ENCODE results near the gene OPTC. TPM values are rescaled to one million over a fixed set of nuclear protein-coding genes. Genes with fewer than 3 reads are reported as not detected.
A peak's percentile ranks its signal among the peaks of the same experiment; 100 is the strongest.

Gene OPTC
- total and polyA plus RNA-seq, 12 donors = 0.07 TPM; not detected in 11

DNA sequence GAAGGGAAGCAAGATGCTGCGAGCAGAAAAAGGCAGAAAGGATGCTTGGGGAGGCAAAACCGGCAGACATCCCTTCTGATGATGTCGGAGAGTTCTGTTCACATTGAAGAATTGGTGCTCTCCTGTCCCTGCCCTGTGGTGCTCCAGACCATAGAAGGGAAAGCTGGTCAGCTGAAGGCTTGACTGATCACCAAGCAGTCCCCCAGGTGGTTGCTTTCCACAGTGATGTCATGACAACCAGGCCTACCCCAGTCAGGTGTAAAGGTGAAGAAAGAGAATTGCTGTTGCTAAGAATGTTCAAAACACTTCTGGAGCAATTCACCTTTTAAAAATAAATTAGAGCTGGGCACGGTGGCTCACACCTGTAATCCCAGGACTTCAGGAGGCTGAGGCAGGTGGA, 59.5 kb downstream of the OPTC start:
- intact Hi-C loops (cut with DNase I) = no loop called here
- Histone ChIP-seq H3K27ac (no peak overlapping the region), H3K9me3 (replicated peaks in 1 of 3) (no peaks in the 10 kb centered on the region), H3K36me3 (replicated peaks in 1 of 2) (no peaks in the 10 kb centered on the region), H3K4me3 (no peak overlapping the region), H3K27me3 (no peaks in the 10 kb centered on the region), H3K4me1 (replicated peaks in 1 of 2) (peaks cover 6 to 21% of the 10 kb centered on the region in 2 donors)
- TF ChIP-seq POLR2A (IDR thresholded peaks at IDR 0.05) = no peak
- TF ChIP-seq, protein P1, sequence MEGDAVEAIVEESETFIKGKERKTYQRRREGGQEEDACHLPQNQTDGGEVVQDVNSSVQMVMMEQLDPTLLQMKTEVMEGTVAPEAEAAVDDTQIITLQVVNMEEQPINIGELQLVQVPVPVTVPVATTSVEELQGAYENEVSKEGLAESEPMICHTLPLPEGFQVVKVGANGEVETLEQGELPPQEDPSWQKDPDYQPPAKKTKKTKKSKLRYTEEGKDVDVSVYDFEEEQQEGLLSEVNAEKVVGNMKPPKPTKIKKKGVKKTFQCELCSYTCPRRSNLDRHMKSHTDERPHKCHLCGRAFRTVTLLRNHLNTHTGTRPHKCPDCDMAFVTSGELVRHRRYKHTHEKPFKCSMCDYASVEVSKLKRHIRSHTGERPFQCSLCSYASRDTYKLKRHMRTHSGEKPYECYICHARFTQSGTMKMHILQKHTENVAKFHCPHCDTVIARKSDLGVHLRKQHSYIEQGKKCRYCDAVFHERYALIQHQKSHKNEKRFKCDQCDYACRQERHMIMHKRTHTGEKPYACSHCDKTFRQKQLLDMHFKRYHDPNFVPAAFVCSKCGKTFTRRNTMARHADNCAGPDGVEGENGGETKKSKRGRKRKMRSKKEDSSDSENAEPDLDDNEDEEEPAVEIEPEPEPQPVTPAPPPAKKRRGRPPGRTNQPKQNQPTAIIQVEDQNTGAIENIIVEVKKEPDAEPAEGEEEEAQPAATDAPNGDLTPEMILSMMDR (IDR thresholded peaks at IDR 0.05) = no peak
- 80 to 100% (median 93%) methylated on average over 4 of the region's 4 CpGs for WGBS, 4 donors
- no peak for DNase-seq

DNA sequence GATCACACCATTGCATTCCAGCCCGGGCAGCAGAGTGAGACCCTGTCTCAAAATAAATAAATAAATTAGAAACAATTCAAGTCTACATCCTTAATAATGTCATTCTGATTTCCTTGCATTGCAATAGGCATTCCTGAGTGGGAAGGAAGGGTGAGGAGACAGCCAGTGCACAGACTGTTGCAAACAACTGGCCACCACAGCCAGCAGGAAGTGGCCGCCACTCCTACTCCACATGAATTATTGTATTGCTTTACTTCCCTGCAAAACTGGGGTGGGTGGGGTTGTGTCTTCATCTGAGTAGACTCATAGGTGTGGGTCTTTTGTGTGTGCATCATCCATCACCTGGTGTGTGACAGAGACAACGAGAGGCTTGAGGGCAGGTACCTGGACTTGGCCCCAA, 60.1 kb downstream of the OPTC start:
- Histone ChIP-seq H3K36me3 (replicated peaks in 1 of 2) (no peaks in the 10 kb centered on the region), H3K9me3 (replicated peaks in 1 of 3) (no peaks in the 10 kb centered on the region), H3K27me3 (no peaks in the 10 kb centered on the region), H3K4me1 (replicated peaks in 1 of 2) (peaks cover 6 to 27% of the 10 kb centered on the region in 2 donors), H3K4me3 (no peak overlapping the region), H3K27ac (no peak overlapping the region)
- WGBS, 4 donors = 81 to 93% (median 88%) methylated on average over 3 of the region's 3 CpGs
- DNase-seq = no peak
- intact Hi-C loops (cut with DNase I) = no loop called here
- no peak for TF ChIP-seq POLR2A (IDR thresholded peaks at IDR 0.05)
- TF ChIP-seq, protein P1 (IDR thresholded peaks at IDR 0.05) = no peak

DNA sequence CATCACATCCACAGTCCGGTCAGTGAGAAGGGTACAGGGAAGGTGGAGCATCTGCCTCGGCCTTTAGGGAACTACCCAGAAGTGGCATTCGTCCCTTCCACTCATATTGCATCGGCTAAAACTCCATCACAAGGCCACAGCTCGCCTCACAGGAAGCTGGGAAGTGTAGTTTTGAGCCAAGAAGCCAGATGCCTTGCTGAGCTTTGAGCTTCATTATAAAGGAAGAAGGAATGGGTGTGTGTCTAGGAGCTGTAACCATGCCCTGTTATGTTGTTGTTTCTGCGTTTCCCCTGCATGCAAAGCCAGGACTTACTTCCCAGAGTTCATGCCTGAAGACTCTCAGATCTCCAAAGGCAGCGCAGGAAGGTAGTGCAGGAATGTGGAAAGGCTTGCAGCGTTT, 61.1 kb downstream of the OPTC start:
- Histone ChIP-seq H3K27ac (peak overlapping the region in 1 of 5 donors; percentile 91), H3K4me1 (replicated peaks in 1 of 2) (peaks cover 6 to 30% of the 10 kb centered on the region in 2 donors), H3K4me3 (no peak overlapping the region), H3K27me3 (no peaks in the 10 kb centered on the region), H3K36me3 (replicated peaks in 1 of 2) (no peaks in the 10 kb centered on the region), H3K9me3 (replicated peaks in 1 of 3) (no peaks in the 10 kb centered on the region)
- DNase-seq = no peak
- 72 to 82% (median 77%) methylated on average over 7 to 8 of the region's 8 CpGs for WGBS, 4 donors
- intact Hi-C loops (cut with DNase I) = no loop called here
- TF ChIP-seq, protein P1 (IDR thresholded peaks at IDR 0.05) = no peak
- TF ChIP-seq POLR2A (IDR thresholded peaks at IDR 0.05) = no peak

DNA sequence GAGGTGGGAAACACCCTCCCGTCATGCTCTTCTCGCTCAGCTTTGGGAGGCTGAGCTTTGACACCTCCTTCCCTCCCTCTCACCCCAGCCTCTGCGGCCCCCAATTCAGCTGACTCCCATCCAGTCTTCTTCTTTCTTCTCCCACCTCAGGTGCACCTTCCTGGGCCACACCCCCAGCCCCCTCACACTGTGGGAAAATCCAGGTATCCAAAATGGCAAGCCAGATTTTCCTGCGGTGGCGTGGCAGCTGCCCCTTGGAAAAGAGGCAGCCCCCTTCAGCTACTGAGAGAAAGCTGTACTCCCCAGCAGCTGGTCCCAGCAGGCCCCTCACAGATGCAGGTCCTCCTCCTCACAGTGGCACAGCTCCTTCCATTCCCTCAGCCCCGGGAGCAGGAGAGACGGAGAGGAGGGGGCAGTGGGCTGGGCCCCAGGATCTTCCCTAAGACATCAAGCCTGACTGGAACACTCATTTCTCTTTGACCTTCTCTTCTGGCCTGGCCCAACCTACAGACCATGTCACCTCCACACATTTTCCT, 61.6 kb downstream of the OPTC start:
- intact Hi-C loops (cut with DNase I) = no loop called here
- Histone ChIP-seq H3K36me3 (replicated peaks in 1 of 2) (no peaks in the 10 kb centered on the region), H3K4me1 (replicated peaks in 1 of 2) (peaks cover 6 to 30% of the 10 kb centered on the region in 2 donors), H3K27ac (peak overlapping the region in 2 of 5 donors; percentile 65 to 91), H3K27me3 (no peaks in the 10 kb centered on the region), H3K4me3 (no peak overlapping the region), H3K9me3 (replicated peaks in 1 of 3) (no peaks in the 10 kb centered on the region)
- no peak for DNase-seq
- TF ChIP-seq, protein P1 (IDR thresholded peaks at IDR 0.05) = no peak
- TF ChIP-seq POLR2A (IDR thresholded peaks at IDR 0.05) = no peak
- WGBS, 4 donors = 83 to 93% (median 86%) methylated on average over 6 to 7 of the region's 7 CpGs
